SU-DHL-6 (cell line): ENCODE results near the gene GDAP1L1.

Experiments
- EZH2phosphoT487 ChIP-seq: fragments of 200-600 bp; sonication (generic), shearing (Covaris generic); conservative IDR thresholded peaks from 2 replicates; pipeline ENCODE4 v1.6.1; 2018; ENCODE audit warnings: mild to moderate bottlenecking, antibody characterized with exemption, low read length, moderate library complexity, mixed read lengths
- TF ChIP-seq, protein P1 (sequence below): fragments of 200-600 bp; sonication (generic); IDR thresholded peaks from one replicate; pipeline ENCODE4 v1.5.1; 2017; ENCODE audit warnings: antibody characterized with exemption, mild to moderate bottlenecking, low read length, moderate library complexity; ENCODE audit not compliant: insufficient read depth, poor library complexity, severe bottlenecking

DNA sequence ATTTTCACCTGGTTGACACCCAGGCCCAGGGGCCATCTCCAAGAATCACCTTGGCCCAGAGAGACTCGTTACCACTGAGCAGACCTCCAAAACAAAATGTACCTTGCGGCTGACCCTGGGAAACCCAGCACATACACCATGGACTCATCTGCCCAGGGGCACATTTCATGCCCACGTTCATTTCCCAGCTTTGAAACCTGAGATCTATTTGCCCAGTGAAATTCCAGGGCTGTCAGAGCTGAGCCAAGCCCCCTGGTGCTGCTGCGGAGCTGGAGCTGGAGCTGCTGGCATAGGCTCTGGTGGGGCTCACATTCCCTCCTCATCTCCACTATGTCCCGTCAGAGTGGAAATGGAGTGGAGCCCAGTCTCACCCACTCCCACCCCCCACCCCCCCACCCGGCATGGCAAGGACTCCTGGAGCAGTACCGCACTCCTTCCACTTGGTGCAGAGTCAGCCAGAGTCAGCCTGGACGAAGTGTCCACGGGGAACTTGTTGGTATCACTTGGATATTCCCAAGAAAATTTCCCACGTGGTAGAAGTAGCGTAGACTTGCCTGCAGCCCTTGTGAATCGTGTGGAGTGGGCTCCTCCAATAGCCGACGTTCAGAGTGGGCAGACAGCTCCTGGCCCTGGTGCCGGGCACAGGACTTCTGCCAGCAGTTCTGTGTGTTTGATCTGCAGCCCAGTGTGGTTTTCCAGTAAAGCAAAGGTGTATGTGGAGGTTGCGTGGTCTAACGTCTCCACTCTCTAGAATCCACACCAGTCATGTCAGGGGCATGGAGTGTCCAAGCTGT, 18.4 kb upstream of the GDAP1L1 start:
- TF ChIP-seq, protein P1, sequence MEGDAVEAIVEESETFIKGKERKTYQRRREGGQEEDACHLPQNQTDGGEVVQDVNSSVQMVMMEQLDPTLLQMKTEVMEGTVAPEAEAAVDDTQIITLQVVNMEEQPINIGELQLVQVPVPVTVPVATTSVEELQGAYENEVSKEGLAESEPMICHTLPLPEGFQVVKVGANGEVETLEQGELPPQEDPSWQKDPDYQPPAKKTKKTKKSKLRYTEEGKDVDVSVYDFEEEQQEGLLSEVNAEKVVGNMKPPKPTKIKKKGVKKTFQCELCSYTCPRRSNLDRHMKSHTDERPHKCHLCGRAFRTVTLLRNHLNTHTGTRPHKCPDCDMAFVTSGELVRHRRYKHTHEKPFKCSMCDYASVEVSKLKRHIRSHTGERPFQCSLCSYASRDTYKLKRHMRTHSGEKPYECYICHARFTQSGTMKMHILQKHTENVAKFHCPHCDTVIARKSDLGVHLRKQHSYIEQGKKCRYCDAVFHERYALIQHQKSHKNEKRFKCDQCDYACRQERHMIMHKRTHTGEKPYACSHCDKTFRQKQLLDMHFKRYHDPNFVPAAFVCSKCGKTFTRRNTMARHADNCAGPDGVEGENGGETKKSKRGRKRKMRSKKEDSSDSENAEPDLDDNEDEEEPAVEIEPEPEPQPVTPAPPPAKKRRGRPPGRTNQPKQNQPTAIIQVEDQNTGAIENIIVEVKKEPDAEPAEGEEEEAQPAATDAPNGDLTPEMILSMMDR = no peak
- TF ChIP-seq EZH2phosphoT487 = no peak
